A549 (cell line): Measurements from ENCODE around the gene ACOXL.
A peak's percentile ranks its signal among the peaks of the same experiment; 100 is the strongest.

ENCODE experiments used
- CTCF ChIP-seq: fragments of >200 bp; sonication (Bioruptor Twin); formaldehyde crosslinking; IDR thresholded peaks from 3 replicates; pipeline ENCODE4 v1.5.1; 2016
- MYC ChIP-seq: IDR thresholded peaks from 2 replicates; pipeline ENCODE4 v1.6.1; 2012; ENCODE audit warnings: mild to moderate bottlenecking, inconsistent platforms, low read length, improper control_type of control experiment, borderline replicate concordance
- TF ChIP-seq, protein P1 (sequence below): fragments of 200-600 bp; sonication (generic); IDR thresholded peaks from 2 replicates; pipeline ENCODE4 v1.6.1; 2016; ENCODE audit warnings: antibody characterized with exemption, mild to moderate bottlenecking, moderate library complexity
- TF ChIP-seq, protein P2 (sequence below): fragments of 450-650 bp; IDR thresholded peaks from 2 replicates; pipeline ENCODE4 v1.6.1; 2014; ENCODE audit warnings: antibody characterized with exemption

DNA sequence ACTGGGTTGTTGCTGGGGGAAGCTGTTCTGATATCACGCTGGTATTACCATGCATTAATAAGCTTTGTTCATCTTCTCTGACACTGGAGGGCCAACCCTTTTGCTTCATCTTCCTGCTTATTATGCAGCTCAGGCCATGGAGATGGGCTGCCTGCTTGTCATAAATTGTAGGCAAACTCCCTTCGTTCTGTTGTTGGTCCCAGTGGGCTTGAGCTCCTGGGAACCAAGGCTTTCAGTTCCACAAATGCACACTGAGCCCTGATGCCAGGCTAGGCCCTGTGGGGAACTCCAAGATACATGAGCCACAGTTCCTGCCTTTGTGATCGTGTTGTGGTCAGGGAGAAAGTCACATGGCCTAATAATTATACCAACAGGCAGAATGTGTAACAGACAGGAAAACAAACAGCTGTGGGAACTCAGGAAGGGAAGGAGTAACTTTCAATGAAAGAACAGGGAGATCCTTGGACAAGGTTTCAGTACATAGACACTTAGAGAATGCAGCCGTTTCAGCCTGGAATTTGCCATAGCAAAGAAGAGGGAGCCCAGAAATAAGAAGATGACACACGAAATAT lies 339.3 kb downstream of the ACOXL start:
- TF ChIP-seq, protein P1, sequence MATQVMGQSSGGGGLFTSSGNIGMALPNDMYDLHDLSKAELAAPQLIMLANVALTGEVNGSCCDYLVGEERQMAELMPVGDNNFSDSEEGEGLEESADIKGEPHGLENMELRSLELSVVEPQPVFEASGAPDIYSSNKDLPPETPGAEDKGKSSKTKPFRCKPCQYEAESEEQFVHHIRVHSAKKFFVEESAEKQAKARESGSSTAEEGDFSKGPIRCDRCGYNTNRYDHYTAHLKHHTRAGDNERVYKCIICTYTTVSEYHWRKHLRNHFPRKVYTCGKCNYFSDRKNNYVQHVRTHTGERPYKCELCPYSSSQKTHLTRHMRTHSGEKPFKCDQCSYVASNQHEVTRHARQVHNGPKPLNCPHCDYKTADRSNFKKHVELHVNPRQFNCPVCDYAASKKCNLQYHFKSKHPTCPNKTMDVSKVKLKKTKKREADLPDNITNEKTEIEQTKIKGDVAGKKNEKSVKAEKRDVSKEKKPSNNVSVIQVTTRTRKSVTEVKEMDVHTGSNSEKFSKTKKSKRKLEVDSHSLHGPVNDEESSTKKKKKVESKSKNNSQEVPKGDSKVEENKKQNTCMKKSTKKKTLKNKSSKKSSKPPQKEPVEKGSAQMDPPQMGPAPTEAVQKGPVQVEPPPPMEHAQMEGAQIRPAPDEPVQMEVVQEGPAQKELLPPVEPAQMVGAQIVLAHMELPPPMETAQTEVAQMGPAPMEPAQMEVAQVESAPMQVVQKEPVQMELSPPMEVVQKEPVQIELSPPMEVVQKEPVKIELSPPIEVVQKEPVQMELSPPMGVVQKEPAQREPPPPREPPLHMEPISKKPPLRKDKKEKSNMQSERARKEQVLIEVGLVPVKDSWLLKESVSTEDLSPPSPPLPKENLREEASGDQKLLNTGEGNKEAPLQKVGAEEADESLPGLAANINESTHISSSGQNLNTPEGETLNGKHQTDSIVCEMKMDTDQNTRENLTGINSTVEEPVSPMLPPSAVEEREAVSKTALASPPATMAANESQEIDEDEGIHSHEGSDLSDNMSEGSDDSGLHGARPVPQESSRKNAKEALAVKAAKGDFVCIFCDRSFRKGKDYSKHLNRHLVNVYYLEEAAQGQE: no peak
- TF ChIP-seq MYC (no peak), CTCF (no peak)
- TF ChIP-seq, protein P2, sequence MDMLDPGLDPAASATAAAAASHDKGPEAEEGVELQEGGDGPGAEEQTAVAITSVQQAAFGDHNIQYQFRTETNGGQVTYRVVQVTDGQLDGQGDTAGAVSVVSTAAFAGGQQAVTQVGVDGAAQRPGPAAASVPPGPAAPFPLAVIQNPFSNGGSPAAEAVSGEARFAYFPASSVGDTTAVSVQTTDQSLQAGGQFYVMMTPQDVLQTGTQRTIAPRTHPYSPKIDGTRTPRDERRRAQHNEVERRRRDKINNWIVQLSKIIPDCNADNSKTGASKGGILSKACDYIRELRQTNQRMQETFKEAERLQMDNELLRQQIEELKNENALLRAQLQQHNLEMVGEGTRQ: peak; percentile 17; the same call in 1 of the 2 replicates
